ENCODE data around the gene PTX4. TPM values are rescaled to one million over a fixed set of nuclear protein-coding genes. Genes with fewer than 3 reads are reported as not detected.

PTX4 gene
- total RNA-seq, 1 experiment from 2014 or later = 0.15 TPM

DNA sequence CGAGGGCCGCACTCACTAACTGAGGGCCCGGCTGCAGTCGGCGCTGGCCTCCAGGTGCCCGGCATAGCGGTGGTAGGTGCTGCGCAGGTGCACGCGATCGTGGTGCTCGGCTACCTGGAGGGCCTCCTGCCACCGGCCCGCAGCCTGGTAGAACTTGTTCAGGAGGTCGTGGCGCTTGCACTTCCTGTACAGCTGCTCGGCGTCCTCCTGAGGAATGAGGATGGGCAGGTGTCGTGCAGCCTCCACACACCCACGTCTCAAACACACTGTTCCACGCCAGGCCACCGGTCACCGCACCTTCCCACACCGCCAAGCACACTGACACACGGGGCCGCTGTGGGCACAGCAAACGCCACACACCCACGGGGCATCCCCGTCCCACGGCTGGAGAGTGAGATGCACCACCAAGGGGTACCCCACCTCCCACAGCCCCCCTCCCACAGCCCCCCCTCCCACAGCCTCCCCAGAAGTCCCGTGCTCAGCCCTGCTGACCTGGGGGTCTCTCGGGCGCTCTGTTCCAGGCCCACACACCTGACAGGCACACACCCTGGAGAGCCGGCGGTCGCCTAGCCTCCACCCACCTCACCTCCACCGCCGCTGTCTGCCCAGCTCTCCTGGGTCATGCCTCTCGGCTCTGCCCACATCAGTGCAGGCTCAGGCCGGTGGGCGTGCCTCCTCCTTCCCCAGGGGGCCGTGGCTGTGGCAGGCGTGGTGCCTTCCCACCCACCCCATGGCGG is 37.3 kb upstream of the PTX4 start:
- no peak for DNase-seq (ENCODE audit: low spot score)

DNA sequence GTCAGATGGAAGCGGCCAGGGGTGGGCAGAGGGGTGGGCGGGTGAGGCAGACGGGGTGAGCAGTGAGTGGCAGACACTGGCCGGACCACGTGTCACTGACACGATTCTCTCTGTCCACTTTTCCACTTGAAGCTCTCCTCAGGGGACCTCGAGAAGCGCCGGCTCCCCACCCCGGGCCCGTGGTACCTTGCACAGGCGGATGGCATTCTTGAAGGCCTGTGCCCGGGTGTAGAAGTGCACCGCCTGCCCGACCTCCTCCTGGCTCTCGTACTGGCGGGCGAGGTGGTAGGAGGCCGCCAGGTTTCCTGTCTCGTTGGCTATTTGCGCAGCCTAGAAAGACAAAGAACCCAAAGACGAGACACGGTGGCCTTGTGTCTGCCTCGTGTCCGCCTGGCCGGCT is 35.6 kb upstream of the PTX4 start:
- DNase-seq (ENCODE audit: low spot score) = no peak

DNA sequence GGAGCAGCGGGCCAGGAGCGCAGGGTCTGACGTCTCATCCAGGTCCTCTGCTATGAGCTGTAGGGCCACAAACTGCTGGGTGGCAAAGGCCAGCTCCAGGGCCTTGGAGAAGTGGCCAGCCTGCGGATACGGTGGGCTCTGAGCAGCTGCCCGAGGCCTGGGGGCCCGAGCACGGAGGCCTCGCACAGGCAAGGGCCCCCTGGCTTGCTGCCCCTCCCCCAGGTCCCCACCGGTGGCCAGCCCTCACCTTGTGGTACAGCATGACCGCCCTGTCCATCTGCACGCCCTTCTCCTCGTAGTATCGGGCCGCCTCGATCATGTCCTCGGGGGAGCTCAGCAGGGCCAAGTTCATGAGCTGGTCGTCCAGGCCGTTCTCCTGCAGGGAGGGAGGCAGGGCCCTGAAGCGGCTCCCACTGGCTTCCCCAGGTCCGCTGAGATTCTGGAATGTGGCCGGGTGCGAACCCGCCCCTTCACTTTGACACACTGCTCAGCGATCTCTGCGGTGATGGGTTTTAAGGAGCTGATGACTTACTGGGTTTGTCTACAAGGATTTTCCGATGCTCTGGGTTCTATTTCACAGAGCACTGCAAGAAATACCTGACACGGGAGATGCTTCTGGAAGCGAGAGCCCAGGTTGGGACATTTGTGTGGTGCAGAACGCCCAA is 35.0 kb upstream of the PTX4 start:
- no peak for DNase-seq (ENCODE audit: low spot score)

DNA sequence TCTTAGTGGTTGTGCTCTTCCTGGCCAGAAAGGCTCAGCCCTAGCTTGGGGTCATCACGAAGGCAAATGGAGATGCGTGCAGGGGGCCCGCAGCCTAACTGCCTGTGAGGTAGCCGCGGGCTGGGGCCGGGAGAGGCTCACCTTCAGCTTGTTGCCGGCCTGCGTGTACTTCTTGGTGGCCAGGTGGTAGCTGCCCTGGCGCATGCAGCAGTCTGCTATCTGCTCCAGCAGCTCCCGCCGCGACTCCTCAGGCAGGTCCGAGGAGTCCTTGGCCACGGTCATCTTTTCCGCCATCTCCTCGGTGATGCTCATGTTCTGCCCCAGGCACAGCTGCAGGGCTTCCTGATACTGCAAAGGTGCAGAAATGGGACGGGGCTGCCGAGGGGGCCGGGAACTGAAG is 31.7 kb upstream of the PTX4 start:
- DNase-seq (ENCODE audit: low spot score) = no peak

DNA sequence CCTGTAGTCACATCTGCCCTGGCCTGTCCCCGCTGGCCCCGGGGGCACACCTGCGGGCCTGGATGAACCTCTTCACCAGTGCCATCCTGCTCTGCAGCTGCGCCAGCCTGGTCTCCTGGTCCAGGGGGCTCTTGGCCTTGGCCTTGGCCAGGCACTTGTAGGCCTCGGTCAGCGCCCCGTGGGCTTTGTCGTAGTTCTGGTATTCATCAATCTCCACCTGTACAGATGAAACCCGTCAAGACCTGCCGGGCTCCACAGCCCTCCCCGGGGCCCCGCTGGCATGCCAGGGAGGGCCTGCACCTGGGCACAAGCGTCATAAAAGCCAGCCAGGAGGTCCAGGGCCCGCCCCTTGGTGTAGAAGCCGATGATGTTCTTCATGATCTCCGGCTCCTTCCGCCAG is 31.1 kb upstream of the PTX4 start:
- no peak for DNase-seq (ENCODE audit: low spot score)

DNA sequence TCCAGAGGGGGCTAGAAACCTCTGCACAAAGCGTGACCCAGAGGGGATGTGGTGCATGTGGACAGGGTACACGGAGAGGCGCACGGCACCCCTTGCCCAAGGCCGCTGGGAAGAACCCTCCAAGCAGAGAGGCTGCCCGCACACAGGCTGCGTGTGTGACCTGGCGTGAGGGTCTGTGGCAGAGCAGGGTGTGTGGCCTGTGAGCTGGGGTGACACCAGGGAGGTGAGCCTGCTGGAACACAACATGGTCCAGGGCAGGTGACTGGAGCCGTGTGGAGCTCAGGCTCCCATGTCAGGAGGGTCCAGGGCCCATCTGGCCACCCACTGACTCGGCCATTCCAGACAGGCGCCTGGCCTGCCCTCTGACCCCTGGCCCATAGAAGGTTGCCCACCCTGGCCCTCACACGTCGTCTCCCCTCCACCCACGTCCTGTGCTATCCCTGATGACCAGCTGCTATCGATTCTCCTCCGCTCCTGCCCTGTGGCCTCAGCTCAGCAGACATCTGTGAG is 29.9 kb upstream of the PTX4 start:
- no peak for DNase-seq (ENCODE audit: low spot score)

DNA sequence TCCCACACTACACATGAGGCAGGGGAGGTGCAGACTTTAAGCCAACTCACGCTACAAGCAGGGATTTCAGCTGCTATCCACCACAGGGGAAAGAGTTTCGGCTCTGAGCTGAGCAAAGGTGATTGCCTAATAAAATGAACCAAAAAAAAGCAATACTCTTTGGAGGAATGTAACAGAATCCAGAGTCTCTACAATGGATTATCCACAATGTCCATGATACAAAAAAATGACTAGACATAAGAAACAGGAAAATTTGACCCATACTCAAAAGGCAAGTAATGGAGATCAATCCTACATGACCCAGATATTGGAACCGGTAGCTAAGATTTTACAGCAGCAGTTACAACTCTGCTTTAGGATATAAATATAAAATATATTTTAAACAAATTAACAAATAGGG is 25.8 kb upstream of the PTX4 start:
- no peak for DNase-seq (ENCODE audit: low spot score)

DNA sequence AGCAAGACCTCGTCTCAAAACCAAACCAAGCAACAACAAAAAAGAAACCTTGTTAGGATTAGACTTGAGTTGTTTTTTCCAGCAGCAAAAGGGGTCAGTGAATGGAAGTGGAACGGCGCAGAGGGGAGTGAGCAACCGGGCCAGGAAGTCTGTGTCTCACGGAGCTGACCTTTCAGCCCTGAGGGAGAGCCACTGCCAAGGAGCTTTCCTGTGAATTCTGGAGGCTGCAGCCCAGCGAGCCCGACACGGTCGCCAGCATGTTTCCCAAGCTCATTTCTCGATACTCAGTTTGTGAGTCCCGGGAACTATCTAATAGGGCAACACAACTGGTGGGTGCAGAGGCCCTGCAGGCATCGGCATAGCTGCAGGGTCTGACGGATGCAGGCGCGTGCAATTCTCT is 24.0 kb upstream of the PTX4 start:
- no peak for DNase-seq (ENCODE audit: low spot score)

DNA sequence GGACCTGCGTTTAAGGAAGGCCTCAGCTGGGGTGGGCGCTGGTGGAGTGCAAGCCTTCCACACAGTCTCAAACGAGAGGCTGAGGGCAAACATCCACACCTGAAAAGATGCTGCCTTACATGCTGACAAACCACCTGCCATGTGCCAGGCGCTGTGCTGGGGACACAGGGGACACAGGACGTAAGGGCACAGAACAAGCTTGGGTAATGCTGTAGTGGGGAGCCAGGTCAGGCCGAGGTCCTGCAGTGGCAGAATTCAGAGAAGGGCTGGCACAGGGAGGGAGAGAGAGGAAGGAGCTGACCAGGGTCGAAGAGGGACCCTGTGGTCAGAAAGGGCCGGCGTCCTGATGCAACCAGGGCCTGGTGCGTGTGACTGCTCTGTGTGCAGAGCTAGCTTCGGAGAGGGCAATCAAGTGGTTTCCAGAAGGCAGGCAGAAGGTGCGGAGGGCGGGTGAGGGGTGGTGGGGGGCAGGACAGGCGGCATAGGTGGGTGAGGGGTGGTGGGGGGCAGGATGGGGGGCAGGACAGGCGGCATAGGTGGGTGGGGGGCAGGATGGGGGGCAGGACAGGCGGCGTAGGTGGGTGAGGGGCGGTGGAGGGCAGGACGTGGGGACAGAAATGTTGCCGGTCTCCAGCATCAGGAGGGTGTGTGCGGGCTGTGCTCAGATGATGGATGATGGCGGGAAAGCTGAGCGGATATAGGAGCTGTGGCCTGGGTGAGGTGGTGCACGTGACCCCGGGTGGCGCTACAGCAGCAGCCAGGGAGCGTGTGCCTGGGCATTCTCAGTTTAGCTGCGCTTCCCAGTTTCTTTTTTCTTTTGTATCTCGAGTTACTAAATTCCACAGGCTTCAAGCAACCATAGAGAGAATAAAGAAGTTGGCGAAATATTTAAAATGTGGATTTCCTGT is 23.2 kb upstream of the PTX4 start:
- DNase-seq (ENCODE audit: low spot score) = no peak

DNA sequence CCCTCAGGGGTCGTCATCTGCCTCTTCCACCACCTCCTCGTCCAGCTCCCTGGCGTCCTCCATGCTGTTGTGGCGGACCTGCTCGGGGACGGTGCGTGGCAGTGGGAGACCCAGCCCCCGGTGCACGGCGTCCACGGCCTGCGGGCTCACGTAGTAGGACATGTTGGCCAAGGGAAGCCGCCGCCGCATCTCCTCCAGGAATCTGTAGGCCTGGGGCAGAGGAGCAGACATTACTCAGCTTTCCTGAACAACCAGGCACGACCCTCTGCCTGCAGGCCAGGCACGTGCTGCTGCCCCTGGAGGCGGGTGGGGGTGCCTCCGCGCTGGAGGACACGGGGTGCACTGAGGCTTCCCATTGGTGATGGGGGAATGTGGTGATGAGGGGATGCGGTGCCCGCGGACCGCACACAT is 22.2 kb upstream of the PTX4 start:
- no peak for DNase-seq (ENCODE audit: low spot score)

DNA sequence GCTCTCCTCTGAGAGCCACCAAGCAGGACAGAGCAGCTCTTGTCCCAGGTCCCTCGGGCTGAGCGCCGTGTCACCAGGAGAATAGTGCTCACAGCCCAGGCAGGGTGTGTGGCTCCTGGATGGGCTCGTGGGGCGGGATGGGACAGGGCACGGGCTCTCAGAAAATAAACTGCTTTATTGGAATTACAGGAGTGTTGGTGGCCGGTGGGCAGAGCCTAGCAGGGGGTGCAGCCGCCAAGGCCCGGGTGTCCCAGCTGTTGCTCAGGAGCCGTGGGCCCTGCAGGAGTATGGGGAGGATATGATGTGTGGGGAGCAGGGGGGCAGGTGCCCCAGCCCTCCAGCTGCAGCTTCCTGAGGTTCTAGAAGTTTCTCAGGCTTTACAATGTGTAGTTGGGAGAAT is 21.5 kb upstream of the PTX4 start:
- no peak for DNase-seq (ENCODE audit: low spot score)

DNA sequence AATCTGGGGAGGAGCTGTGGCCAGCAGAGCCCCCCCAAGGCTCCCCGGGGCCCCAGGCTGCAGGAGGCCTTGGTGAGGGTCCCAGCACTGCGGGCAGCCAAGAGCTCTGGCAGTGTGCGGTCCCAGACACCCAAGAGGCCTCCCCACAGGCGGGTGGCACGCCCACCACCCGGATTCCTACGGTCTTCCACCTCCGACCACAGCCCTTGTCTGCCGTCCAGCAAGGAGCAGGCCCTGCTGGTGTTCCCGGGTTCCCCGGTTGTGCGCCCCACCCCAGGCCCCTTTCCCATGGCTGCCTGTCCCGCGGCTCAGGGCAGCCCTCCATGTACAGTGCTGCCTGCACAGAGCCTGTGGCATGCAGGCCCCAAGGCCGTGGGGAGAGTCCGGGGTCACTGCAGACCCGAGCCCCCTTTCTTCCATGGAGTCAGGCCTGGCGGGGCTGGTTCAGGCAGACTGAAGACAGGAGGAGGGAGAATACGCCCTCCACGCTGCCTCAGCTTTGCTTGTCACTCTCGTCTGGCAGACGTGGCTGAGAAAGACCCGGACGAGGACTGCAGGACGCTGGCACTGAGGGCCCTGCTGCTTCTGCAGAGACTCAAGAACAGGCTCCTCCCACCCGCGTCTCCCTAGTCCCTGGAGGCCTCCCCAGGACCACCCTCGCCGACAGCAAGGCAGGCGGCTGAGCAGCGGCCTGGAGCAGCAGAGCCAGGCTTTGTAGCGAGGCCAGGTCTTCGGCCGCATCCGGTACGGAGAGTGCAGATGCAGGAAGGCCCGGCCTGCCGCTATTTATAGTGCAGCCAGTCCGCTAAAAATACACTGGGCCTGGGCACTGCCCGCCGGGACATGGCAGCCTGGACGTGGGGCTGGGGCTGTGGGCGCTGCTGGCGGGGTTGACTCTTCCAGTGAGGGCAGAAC is 20.8 kb upstream of the PTX4 start:
- no peak for DNase-seq (ENCODE audit: low spot score)

DNA sequence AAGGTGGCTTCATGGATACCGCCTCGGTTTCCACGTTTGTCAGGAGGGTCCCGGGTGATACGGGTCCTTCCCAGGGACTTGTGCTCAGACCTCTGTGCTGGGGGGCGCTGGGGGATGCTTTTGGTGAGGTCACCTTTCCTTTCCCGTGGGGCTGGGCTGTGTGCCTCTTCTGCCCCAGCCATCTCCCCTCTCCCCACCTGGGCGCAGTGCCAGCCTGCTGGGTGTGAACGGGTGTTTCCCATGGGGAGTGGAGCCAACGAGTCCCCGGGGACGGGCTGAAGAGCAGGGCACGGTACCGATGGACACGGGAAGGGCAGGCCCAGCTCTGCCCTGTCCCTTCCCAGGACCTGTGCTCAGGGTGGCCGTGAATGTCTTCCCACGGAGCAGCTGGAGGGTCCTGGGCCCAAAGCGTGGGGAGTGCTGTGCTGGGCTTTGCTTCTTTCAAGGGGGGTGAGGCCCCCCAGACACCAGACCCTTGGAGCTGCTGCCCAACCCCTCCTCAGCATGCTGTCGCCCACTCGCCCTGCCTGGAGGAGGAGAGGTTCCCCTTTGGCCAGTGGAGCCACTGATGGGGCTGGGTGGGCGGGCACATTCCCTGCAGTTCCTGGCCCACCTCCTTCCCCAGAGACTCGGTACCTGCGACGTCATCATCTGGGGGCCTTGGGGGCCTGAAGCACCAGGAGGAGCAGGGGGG is 19.9 kb upstream of the PTX4 start:
- no peak for DNase-seq (ENCODE audit: low spot score)

DNA sequence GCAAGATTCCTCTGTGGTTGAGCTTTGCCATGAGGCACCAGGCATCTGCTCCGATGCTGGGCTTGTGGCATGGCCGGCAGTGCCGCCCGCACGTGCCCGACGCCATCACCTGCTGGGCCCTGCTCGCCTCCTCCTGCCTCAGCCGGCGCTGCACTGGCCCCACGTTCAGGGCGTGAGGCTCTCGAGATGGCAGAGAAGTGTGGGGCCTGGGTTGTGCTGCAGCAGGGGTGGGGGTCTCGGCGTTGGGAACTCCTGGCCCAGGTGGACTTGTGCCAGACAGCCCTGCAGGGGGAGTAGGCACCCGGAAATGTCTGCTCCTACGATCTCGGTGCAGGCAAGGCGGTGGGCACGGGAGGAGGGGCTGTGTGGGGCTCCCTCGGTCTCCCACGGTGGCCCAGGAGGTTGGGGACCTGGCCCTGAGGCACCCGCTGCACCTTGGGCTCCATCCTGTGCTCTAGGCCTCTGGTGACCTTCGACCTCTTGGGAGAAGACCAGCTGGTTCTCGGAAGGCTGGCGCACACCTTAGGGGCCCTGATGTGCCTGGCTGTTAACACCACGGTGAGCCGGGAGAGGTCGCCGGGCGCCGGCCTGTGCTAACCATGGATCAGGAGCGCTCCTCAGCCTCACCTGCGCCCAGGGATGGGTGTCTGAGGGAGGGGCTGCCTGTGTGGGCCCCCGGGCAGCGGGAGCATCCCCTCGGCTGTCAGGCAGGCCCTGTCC is 17.9 kb upstream of the PTX4 start:
- no peak for DNase-seq (ENCODE audit: low spot score)

DNA sequence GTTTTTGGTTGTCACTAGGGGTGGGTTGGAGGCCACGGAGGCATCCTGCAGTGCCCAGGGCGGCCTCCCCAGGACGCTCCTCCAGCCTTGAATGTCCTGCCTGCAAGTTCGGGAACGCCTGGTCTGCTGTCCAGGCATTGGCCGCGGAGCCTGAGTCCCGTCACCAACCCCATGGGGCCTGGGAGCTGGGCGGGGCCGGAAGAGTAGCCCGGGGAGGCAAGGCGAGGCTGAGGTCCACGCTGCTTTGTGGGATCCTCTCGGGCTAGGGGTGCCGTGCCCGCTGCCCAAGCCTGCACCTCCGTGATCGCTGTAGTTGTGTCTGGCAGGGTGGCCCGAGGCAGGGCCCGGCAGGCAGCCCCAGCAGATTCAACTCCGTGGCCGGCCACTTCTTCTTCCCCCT is 17.2 kb upstream of the PTX4 start:
- no peak for DNase-seq (ENCODE audit: low spot score)

DNA sequence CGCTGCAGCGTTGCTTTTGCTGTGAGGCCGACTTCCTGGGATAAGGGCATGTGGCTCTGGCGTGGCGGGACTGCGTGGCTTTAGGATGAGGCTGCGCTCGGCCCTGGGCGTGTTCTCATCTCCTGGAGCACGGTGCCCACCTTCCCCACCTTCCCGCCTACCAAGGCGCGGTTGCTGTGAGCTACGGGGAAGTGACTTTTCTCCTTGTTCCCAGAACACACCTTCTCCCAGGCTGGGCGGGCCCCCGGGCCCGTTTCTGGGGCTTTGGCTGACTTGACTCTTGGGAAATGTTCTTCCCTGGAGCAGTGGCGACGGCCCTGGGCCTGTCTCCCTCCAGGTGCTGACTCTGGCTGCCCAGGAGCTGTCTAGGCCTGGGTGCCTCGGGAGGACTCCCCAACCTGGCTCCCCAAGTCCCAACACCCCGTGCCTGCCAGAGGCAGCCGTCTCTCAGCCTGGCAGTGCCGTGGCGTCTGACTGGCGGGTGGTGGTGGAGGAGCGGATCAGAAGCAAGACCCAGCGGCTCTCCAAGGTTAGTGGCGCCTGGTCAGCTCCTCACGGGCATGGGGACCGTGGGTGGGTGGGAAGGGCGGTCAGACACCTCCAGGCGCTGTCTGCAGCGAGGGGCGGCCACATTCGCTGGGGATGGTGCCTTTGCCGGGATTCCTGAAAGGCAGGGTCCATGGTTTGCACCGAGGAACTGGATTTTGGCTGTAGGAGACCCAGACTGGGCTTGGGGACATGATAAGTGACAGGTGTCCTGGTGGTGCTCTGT is 16.5 kb upstream of the PTX4 start:
- no peak for DNase-seq (ENCODE audit: low spot score)

DNA sequence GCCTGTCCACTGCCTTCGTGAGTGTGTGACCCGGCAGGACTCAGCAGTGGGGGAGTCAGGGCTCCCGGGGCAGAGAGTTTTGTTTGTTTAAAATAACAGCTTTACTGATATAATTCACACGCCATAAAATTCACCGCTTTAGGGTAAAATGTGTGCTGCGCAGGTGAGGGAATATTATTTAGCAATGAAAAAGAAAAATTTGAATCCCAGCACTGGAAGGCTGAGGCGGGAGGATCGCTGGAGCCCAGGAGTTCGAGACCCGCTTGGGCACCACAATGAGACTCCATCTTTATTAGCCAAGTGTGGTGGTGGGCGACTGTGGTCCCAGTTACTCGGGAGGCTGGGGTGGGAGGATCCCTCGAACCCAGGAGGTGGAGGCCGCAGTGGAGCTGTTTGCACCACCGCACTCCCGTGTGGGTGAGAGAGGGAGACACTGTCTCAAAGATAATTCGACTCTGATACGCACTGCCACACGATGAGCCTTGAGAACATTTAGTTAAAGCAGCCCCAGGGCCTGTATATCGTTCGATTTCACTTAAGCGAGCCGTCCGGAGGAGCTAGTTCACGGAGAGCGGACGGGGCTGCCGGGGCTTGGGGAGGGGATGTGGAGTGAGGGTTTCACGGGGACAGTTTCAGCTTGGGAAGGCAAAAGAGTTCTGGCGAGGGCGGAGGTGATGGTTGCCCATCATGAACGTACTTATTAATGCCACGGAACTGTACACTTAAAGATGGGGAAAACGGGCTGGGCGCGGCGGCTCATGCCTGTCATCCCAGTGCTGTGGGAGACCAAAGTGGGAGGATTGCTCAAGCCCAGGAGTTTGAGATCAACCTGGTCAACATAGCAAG is 14.6 kb upstream of the PTX4 start:
- DNase-seq (ENCODE audit: low spot score) = no peak
